Keratinocyte (primary cell): ENCODE data around the gene TNRC6A. TPM values are rescaled to one million over a fixed set of nuclear protein-coding genes. Genes with fewer than 3 reads are reported as not detected.
A peak's percentile ranks its signal among the peaks of the same experiment; 100 is the strongest.

Experiments used
- DNase-seq: peaks from one replicate; pipeline ENCODE4 v3.0.0-alpha.2; 2011; ENCODE audit warnings: low read depth, missing footprints, low spot score
- FAIRE-seq: peaks from 2 replicates; lab custom pipeline; 2011; peaks lifted over from hg19 to GRCh38; lab: Jason Lieb, UNC
- H2AFZ ChIP-seq: 2 replicates; pipeline ENCODE4 v1.6.0; 2012; ENCODE audit warnings: low read length, control low read depth, inconsistent platforms; ENCODE audit not compliant: control insufficient read depth
- H3K27ac ChIP-seq: 2 replicates; pipeline ENCODE4 v1.5.1; 2011; ENCODE audit warnings: low read length; ENCODE audit not compliant: control insufficient read depth, insufficient read depth
- H3K27me3 ChIP-seq: 3 replicates; pipeline ENCODE4 v1.6.0; 2011; ENCODE audit warnings: low read length; ENCODE audit not compliant: control insufficient read depth, insufficient read depth; ENCODE audit errors: extremely low read depth
- H3K36me3 ChIP-seq, 2 experiments: 2 replicates in 1 of 2; 3 replicates in 1 of 2; pipeline ENCODE4 v1.5.1; 2011; ENCODE audit warnings: low read length in 2 of 2, mild to moderate bottlenecking in 1 of 2; ENCODE audit not compliant: control insufficient read depth in 2 of 2, insufficient read depth in 2 of 2; ENCODE audit errors: extremely low read depth in 1 of 2
- H3K4me1 ChIP-seq: 3 replicates; pipeline ENCODE4 v1.5.1; 2011; ENCODE audit warnings: low read length; ENCODE audit not compliant: control insufficient read depth, insufficient read depth; ENCODE audit errors: extremely low read depth
- H3K4me2 ChIP-seq: 3 replicates; pipeline ENCODE4 v1.6.0; 2011; ENCODE audit warnings: low read depth, low read length; ENCODE audit not compliant: control insufficient read depth, insufficient read depth; ENCODE audit errors: extremely low read depth
- H3K4me3 ChIP-seq, 3 experiments: fragments of 200-600 bp in 1 of 3; sonication (generic) in 1 of 3; 2 replicates in 2 of 3; 3 replicates in 1 of 3; pipeline ENCODE4 v1.5.1; 2011 to 2016; ENCODE audit warnings: low read length in 3 of 3, mild to moderate bottlenecking in 3 of 3, control low read depth in 2 of 3, inconsistent platforms in 1 of 3, low read depth in 1 of 3, mixed read lengths in 1 of 3, mixed run types in 1 of 3, moderate library complexity in 1 of 3; ENCODE audit not compliant: control insufficient read depth in 2 of 3, insufficient read depth in 2 of 3; ENCODE audit errors: extremely low read depth in 1 of 3
- H3K79me2 ChIP-seq: 2 replicates; pipeline ENCODE4 v1.6.0; 2012; ENCODE audit warnings: low read length; ENCODE audit not compliant: control insufficient read depth, insufficient read depth
- H3K9ac ChIP-seq: 3 replicates; pipeline ENCODE4 v1.6.0; 2011; ENCODE audit warnings: low read length; ENCODE audit not compliant: control insufficient read depth, insufficient read depth; ENCODE audit errors: extremely low read depth
- H3K9me1 ChIP-seq: 3 replicates; pipeline ENCODE4 v1.6.0; 2011; ENCODE audit warnings: low read length; ENCODE audit not compliant: control insufficient read depth, insufficient read depth; ENCODE audit errors: extremely low read depth
- H3K9me3 ChIP-seq: 2 replicates; pipeline ENCODE4 v1.5.1; 2012; ENCODE audit warnings: low read depth, low read length; ENCODE audit not compliant: control insufficient read depth
- H4K20me1 ChIP-seq: 3 replicates; pipeline ENCODE4 v1.6.0; 2011; ENCODE audit warnings: low read length; ENCODE audit not compliant: control insufficient read depth, insufficient read depth; ENCODE audit errors: extremely low read depth
- CTCF ChIP-seq, 3 experiments: IDR thresholded peaks in 1 of 3; conservative IDR thresholded peaks in 1 of 3; optimal IDR thresholded peaks in 1 of 3; 2 replicates in 2 of 3; 3 replicates in 1 of 3; pipeline versions ENCODE3 to v1.5.1; 2011; ENCODE audit warnings: low read length in 3 of 3, mild to moderate bottlenecking in 3 of 3, moderate library complexity in 2 of 3, control low read depth in 1 of 3, inconsistent platforms in 1 of 3; ENCODE audit not compliant: insufficient read depth in 2 of 3; ENCODE audit errors: extremely low read depth in 1 of 3
- EZH2 ChIP-seq: IDR thresholded peaks from one replicate; pipeline ENCODE4 v1.6.1; 2012; ENCODE audit warnings: inconsistent platforms, mild to moderate bottlenecking, low read length, moderate library complexity
- dilution Hi-C: fragments of 300-500 bp; cut with MboI; formaldehyde crosslinking; loops from one replicate; pipeline ENCODE4 v1.7.0; 2020; ENCODE audit warnings: low sequenced_read_pairs; ENCODE audit not compliant: extremely low pct_ligation_motif_present
- polyA plus RNA-seq, 5 experiments: library from polyadenylated mRNA; depleted of rRNA in 3 of 5; stranded (reverse) in 3 of 5; stranded (forward) in 1 of 5; unstranded in 1 of 5; fragments of >200 nt; gene quantifications; 1 replicate in 1 of 5; 2 replicates in 3 of 5; 3 replicates in 1 of 5; pipeline versions ENCODE4 v1.2.1 to v1.2.3, GENCODE V29; 2011 to 2012; ENCODE audit warnings: missing spikeins in 2 of 5, low read depth in 1 of 5, low replicate concordance in 1 of 5

Gene TNRC6A
- polyA plus RNA-seq, 1 donor (not counting 4 experiments of a cell fraction or from before 2014, with no cell fraction given) = 23.3 TPM

GRCh38 chr16:24849641-24850040, 120.2 kb downstream of the TNRC6A start:
- H3K27ac ChIP-seq = no peak overlapping the region

GRCh38 chr16:24850289-24850938, 121.0 kb downstream of the TNRC6A start:
- Histone ChIP-seq H3K4me3 (no peak overlapping the region), H3K27ac (no peak overlapping the region)

More at GRCh38 chr16:24849641-24850040, 120.2 kb downstream of the TNRC6A start:
- no peak overlapping the region for H2AFZ ChIP-seq
- no peak for TF ChIP-seq CTCF (optimal IDR thresholded peaks at IDR 0.05 in 1 of 3, IDR thresholded peaks at IDR 0.05 in 1 of 3, conservative IDR thresholded peaks at IDR 0.05 in 1 of 3; ENCODE audit: extremely low read depth in 1 of 3, insufficient read depth in 2 of 3, low read length in 3 of 3)
- no peak for TF ChIP-seq EZH2
- H3K36me3 ChIP-seq = no peaks in the 10 kb centered on the region
- H3K27me3 ChIP-seq = no peaks in the 10 kb centered on the region
- H3K4me1 ChIP-seq = peaks cover 39% of the 10 kb centered on the region
- H3K9me3 ChIP-seq = no peaks in the 10 kb centered on the region
- no peak overlapping the region for H3K9ac ChIP-seq
- DNase-seq = no peak
- no peaks in the 10 kb centered on the region for H3K9me1 ChIP-seq
- FAIRE-seq = no peak
- H3K4me2 ChIP-seq = no peak overlapping the region
- dilution Hi-C loops = no loop called here
- H4K20me1 ChIP-seq = no peaks in the 10 kb centered on the region
- H3K4me3 ChIP-seq = no peak overlapping the region
- no peaks in the 10 kb centered on the region for H3K79me2 ChIP-seq

More at GRCh38 chr16:24850289-24850938, 121.0 kb downstream of the TNRC6A start:
- peaks cover 37% of the 10 kb centered on the region for H3K4me1 ChIP-seq
- H3K79me2 ChIP-seq = no peaks in the 10 kb centered on the region
- FAIRE-seq (peak; percentile 17), DNase-seq (no peak)
- no peak overlapping the region for H3K9ac ChIP-seq
- dilution Hi-C loops = no loop called here
- H2AFZ ChIP-seq = no peak overlapping the region
- no peak for TF ChIP-seq CTCF (optimal IDR thresholded peaks at IDR 0.05 in 1 of 3, IDR thresholded peaks at IDR 0.05 in 1 of 3, conservative IDR thresholded peaks at IDR 0.05 in 1 of 3; ENCODE audit: extremely low read depth in 1 of 3, insufficient read depth in 2 of 3, low read length in 3 of 3)
- no peak for TF ChIP-seq EZH2
- no peaks in the 10 kb centered on the region for H3K9me3 ChIP-seq
- H3K36me3 ChIP-seq = no peaks in the 10 kb centered on the region
- no peaks in the 10 kb centered on the region for H3K27me3 ChIP-seq
- no peak overlapping the region for H3K4me2 ChIP-seq
- H4K20me1 ChIP-seq = no peaks in the 10 kb centered on the region
- no peaks in the 10 kb centered on the region for H3K9me1 ChIP-seq
